EH (cell line): Measurements from ENCODE around the gene MPZL3.

ENCODE experiments used
- DNase-seq: peaks from one replicate; pipeline ENCODE4 v3.0.0-alpha.2; 2015; ENCODE audit warnings: low read depth

MPZL3 gene

DNA sequence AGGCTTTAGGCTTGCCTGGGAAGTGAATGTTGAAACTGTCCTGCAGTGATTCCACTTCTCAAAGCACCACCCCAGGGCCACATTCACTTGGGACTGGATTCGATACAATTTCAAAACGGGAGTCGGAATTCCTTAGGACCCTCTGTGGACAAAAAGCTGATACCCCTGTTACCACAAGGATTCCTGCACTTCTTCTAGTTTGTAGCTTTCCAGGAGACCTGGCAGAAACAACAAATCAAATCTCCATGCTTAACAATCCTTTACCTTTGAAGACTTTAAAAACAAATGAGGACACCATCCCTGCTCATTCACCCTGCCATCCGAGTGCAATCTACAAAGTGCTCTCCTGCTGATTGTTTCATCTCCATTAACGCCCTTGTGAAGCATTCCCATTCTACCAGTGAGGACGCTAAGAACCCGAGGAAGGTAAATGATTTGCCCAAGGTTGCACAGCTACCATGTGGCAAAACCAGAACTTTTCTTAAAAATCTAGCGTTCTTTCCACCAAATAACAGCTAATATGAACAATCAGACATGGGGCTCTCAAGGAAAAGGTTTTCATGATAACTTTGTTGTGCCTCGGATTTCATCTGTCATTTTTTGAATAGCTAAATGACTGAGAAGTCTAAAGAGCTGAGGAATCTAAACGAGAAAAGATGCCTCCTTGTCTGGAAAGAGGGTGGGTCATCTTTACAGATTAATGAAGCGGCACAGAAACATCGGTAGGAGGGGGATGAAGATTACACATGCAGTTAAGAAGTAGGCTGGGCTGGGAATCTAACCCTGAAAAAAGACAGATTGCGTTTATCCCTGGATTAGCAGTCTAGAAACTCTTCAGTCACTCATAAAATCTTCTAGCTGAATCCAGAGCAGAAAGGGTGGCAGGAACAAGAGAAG, 12.7 kb upstream of the MPZL3 start:
- DNase-seq, result no peak

DNA sequence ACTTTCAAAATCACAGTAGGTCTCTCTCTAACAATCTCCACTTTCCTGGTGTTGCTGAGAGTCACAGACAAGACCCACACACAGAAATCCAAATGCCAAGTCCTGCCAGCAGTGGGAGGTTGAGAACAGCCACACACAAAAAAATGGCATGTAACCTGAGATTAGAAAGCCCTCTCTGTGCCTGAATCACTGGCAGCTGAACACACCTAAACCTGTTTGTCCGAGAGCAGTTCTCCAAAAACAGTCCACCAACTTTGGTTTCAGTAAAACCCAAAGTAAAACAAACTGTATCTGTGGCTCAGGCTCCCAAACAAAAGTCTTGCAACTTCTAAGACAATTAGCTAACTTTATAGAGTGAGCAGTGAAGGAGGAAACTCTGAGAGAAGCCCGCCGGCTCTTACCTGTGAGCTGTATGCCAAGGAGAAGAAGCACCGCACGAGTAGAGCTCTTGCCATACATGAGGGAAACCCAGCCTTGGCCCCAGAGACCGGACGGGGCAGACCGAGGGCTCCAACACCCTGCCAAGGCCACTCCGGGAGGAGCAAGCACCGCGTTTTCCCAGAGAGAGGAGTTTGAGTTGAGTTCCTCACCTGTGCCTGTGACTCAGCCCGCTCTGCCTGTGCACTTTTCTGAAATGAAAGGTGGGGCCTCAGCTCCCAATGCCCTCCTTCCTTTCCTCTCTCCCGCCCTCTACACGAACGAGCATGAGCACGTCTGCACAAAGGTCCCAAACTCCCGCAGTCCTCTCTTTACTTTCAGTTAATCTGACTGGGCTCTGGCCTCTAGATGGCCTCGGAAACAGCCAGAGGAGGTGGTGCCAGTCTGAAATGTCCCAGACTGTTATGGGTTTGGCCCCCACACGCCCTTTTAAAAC, 11.8 kb upstream of the MPZL3 start, which contains the start of gene MPZL2:
TSS of gene MPZL2 (minus strand) at position 603 of the 874 bp plus-strand sequence. CDS start at position 459, 144 bp downstream.
- no peak for DNase-seq

DNA sequence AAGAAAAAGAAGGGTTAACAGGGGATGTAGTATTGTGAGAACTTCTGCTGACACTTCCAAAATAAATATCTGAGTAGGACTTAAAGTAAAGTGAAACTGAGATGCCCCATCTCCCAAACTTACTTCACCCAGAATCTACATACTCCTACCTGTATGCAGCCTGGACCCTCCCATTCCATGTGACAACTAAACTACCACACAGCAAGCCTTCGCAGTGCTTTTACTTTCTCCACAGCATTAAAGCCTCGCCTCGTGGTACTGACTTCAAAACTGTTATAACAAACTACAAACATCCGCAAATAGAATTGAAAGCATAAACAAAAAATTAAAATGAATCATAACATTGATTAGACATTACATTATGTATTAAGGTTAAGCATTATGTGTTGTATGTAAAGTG, 10.9 kb upstream of the MPZL3 start:
- no peak for DNase-seq

DNA sequence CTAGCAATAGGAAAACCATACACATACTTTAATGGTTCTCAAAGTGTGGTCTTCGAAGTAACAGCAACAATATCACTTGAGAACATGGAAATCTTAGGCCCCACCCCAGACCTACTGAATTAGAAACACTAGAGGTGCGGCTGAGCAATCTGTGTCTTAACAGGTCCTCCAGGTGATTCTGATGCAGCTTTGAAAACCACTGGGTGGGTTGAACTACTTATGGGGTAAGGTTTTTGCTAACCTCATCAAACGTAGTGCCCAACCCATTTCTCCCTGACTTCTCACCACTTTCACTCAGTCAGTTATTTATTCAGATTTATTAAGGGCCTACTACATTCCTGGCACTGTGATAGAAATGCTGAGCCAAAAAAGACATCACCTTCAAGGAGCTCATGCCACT, 8.2 kb upstream of the MPZL3 start:
- DNase-seq, result no peak

DNA sequence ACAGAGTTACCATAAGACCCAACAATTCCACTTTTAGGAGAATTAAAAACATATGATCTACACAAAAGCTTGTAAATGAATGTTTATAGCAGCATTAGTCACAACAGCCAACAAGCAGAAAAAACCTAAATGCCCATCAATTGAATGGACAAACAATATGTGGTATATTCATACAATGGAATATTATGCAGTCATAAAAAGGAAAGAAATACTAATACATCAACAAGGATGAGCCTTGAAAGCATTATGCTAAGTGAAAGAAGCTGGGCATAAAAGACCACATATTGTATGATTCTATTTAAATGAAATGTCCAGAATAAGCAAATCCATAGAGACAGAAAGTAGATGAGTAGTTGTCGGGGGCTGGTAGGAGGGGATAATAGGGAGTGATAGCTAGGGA, 7.0 kb upstream of the MPZL3 start:
- no peak for DNase-seq

DNA sequence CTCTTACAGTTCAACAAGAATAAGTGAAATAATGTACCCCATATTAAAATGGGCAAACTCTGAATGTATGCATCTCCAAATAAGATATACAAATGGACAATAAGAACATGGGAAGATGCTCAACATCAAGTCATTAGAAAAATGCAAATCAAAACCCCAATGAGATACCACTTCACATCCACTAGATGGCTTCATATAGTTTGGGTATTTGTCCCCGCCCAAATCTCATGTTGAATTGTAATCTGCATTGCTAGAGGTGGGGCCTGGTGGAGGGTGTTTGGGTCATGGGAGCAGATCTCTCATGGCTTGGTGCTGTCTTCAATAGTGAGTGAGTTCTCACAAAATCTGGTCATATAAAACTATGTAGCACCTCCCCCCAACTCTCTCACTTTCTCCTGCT, 6.2 kb upstream of the MPZL3 start:
- no peak for DNase-seq

DNA sequence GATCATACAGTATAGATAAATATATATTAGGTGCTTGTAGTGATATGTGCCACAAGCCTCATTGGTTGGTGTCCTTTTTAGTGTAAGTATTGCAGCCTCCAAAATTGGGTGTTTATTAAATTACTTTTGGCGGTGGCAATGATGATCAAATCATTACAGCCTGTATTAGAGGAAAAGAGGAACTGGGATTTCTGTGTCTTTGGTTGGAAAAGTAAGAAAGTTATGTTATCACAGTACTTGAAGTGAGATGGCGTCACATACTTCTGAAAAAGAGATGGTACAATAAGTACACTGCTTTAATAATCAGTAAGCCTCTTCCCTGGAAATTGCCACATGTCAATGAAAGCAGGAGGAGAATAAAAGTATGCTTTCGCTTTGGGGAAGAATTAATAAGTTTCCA, 523 bp upstream of the MPZL3 start:
- no peak for DNase-seq

DNA sequence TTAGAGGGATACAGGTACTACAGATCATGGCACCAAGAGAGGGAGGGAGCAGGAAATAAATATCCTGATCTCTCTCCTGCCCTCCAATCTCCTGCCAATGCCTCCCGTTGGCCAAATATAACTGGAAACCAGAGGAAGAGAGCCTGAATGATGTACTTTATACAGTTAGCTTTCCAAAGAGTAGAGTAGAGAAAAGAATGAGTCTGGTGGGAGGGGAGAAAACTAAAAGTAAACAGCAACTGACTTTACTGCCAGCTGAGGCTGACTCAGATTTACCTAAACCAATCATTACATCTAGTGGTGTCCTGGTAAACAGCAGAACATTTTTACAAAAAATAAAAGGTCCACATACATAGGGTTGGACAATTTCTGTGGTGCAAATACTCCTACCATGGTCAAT, 5.1 kb downstream of the MPZL3 start:
- no peak for DNase-seq

DNA sequence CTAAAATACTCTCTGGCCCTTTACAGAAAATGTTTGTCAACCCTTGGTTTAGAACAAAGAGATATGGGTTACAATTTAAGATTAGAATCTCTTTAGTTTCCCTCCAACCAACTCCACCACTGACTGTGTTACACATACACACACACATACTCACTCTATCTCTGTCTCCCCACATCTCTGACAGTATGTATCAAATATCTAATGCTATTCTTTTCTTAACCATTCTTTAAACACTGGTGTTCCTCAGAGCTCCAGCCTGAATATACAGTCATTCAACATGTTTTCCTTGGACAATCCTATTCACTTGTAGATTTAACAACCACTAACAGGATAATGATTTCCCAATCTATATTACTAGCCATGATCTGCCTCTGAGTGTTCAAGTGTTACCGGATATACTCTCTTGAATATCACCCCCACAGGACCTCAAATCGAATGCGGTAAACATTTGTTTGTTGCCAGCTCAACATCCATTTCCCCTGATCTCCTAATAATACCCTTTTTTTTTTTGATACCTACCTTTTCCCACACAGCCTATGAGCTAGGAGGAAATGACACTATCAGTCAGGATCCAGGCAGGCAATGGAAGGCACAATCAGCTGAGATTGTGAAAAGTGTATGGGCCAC, 6.1 kb downstream of the MPZL3 start:
- DNase-seq, result no peak

DNA sequence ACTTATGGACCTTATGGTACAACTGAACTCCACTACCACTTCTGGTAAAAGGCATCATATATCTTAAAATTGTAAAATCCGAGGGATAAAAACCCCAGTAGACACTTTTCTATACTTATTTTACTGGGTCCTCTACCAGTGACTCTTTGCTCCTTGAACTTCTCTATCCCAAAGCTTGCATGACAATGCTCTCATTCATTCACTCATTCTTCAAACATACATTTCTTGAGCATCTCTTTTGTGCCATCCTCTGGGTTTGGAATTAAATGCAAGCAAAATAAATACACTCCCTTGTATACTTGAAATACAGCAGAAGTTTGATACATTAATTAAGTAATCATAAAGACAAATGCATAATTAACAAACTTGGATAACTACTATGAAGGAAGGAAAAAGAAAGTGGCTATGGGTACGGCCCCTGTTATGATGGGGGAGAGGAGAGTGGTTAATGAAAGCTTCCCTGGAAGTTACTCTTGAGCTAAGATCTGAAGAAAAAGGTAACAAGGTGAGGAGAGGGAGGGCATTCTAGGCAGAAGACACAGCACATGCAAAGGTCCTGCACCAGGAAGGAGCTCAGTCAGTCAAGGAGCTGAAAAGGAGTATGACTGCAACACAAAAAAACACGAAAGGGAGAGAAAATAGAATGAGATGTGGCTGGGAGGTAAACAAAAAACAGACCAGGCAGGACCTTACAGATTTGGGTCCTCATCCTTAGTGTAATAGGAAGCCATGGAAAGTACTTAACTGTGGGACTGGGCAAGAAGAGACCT, 8.0 kb downstream of the MPZL3 start:
- no peak for DNase-seq

DNA sequence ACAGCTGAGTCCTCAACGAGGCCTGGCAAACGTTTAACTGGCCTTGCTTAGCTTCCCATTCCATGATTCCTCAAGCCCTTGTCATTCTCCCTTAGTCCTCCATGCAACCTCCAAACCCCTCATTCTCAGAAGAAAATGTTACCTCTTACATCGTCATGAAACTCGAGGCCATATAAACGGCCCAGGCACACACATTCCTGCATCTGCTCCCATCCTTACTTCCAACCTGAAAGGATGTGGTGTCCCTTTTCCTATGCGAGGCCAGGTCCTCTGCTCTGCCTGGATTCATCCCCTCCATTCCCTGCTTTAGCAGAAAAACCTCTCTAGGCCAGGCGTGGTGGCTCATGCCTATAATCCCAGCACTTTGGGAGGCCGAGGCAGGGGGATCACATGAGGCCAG, 9.0 kb downstream of the MPZL3 start:
- DNase-seq, result no peak

DNA sequence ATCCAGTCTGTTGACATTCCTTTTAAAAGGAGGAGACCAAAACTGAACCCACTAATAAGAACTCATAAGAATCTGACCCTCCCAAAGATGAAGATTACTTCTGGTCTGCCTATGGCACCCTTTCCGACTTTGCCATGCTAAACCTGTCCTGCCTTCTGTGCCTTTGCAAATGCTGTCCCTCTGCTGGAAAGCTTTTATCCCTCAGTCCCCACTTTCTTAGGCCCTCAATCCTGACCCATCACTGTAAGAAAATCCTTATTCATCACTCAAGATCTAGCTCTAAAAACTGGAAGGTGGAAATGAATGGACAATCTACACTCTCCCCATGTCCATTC, 10.4 kb downstream of the MPZL3 start:
- DNase-seq, result no peak

DNA sequence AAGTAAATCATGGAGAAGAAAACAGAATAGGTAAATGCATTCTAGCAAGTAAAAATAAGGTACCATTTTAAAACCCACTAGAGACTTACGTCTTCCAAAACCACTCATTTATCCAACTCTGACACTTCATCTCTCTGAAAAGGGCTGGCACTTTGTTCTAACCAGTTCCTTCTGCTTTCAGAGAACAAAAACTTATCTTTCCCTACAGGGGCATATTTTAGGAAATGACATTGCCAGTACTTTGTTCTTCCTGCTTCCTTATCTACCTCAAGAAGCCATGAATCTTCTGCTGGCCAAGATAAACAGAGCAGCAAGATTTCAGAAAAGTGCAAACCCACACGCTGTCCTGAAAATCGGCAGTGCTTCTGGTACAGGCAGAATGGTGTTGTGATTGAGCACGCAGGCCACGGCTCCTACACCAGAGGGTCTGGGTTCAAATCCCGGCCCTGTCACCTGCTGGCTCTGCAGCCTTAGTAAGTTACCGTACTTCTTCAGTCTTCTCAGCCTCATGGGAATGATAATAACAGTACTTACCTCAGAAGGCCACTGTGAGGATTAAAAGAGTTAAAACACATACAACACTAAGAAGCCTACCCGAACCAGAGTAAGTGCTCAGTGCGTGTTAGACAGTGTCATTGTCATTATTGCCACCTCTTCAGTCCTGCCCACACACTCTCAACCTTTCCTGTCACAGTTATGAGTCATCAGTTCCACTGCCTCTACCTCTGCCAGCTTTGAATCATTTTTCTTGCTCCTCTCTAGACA, 11.0 kb downstream of the MPZL3 start:
- no peak for DNase-seq

DNA sequence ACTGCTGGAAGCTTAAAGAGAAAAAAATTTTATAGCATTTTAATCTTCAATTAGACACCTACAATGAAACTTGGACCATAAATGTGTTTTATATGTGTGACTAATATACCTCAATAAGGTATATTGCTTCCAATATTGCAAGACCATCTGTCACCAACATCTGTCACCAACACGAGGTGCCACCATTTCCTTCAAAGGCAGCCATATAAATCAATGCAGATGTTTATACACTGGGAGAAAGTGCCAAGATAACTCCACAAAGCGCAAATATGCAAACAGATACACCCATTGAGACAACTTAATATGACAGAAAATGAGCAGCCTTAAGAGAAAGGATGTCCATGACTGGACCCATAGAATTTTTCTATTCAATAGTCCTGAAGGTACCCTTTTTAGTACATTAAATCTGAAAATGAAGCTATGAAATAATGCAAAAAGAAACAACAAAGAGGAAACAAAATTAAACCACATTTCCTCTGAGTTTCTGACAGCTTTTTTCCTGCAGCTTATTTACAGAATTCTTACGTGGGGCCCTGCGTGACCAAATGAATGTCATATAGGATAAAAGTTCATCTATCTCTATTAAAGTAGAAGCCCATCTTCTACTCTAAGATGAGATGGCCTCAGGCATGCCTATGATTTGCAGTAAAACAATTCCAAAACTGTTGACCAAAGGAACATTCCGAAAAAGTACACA, 12.5 kb downstream of the MPZL3 start:
- no peak for DNase-seq

DNA sequence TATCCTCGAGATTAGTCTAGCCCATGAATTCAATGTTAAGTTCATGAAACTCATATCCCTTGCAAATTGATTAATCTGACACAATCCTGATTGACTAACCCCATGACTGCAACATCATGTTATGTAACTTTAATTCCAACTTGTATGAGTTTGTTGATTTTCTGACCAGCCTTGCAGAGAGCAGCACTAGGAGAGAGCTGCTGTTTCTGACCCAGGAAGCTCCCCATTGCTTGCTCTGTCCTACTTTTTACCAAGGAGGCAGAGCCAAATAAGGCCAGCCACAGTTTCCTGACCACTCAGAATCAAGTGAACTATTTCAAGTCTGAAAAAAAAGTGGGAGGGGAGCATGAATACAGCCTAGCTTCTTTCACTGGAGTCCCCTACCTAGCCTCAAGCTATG, 13.2 kb downstream of the MPZL3 start:
- no peak for DNase-seq

DNA sequence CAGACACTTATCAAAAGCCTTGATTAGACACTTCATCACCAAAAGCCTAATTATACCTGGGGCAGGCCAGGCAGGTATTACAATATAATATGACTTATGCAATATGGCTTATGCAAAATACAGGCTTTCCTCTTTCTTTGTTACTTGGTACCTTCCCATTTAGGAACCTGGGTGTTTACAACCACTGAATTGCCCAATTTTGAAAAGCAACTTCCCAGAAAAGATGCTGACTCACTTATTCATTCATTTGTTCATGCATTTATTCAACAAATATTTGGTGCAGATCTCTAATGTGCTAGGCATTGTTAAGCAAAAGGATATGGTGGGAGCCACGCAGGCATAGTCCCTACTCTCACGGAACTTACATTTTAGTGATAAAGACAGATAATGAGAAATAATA, 13.7 kb downstream of the MPZL3 start:
- no peak for DNase-seq

DNA sequence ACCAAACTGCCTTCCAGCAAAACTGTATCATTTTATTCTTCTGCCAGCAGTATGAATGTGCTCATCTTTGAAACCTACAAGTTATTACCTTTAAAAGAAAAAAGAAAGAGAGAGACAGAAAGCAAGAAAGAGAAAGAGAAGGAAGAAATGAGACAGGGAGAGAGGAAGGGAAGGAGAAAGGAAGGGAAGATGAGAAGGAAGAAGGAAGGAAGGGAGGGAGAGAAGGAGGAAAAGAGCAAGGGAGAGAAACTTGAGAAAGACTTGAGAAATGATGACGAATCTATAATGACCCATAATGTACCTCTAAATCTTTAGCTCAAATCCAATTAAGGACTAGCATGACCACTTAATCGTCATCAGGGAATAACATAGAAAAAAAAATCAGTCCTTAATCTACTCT, 16.0 kb downstream of the MPZL3 start:
- DNase-seq, result no peak

DNA sequence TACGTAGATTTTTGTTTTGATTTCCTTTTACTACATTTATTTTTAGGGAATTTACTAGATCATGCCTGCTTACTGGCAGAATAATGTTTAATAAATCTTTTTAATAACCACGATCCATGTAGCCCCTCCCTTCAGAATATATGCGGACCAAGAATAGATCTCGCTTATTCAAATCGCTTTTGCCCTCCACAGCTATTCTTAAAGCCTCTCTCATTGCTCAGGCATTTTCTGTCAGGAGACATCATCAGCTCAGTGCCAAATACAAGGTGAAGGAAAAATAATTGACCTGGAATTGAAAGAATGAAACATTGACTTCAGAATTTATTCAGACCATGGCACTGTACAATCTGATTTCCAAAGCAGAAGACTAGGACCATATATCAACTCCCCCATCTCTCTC, 17.3 kb downstream of the MPZL3 start:
- no peak for DNase-seq

DNA sequence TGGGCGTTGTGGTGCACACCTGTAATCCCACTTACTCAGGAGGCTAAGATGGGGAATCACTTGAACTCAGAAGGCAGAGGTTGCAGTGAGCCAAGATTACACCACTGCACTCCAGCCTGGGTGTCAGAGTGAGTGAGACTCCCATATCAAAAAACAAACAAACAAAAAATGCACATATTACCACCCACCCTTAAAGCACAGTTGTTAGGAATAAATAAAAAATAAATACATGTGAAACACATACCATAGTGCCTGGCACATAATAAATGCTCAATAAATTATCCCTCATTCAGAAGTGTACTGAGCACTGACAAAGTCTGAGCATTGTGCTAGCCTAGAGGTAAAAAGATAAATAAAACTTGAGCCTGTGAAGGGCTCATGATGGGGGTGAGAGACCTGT, 18.3 kb downstream of the MPZL3 start:
- no peak for DNase-seq

DNA sequence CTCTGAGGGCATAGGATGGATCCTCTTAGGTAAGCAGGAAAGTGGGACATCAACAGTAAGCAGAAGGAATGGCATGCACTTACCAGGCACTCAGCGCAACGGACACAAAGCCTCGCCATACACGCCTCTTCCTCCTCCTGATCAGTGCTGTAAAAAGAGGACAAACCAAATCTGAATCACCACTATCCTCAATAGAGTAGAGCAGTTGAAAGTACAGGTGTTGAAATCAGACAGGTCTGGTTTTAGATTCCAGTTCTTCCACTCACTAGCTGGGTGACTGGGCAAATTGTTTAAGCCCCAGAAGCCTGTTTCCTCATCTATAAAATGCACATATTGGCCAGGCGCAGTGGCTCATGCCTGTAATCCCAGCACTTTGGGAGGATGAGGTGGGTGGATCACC, 18.8 kb downstream of the MPZL3 start:
- DNase-seq, result no peak

DNA sequence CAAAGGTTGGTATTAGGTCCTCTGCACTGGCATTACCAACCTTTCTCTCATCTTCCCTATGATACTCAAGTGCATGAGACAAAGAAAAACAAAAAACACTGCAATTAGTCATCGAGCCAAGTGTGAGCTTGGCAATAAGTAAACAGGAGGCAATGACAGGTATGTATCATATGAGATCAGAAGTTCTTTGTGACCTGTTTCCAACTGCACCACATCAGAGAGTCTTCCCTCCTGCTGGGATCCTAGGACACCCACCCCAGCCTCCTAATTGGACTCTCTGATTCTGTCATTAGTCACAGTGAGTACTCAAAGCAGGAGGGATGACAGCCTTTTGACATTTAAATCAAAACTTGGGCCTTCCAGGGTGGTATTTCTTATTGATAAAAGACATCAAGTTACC, 19.5 kb downstream of the MPZL3 start:
- DNase-seq, result no peak
